Measurements from ENCODE around the gene MCF2. TPM values are rescaled to one million over a fixed set of nuclear protein-coding genes. Genes with fewer than 3 reads are reported as not detected.

MCF2 gene, protein sequence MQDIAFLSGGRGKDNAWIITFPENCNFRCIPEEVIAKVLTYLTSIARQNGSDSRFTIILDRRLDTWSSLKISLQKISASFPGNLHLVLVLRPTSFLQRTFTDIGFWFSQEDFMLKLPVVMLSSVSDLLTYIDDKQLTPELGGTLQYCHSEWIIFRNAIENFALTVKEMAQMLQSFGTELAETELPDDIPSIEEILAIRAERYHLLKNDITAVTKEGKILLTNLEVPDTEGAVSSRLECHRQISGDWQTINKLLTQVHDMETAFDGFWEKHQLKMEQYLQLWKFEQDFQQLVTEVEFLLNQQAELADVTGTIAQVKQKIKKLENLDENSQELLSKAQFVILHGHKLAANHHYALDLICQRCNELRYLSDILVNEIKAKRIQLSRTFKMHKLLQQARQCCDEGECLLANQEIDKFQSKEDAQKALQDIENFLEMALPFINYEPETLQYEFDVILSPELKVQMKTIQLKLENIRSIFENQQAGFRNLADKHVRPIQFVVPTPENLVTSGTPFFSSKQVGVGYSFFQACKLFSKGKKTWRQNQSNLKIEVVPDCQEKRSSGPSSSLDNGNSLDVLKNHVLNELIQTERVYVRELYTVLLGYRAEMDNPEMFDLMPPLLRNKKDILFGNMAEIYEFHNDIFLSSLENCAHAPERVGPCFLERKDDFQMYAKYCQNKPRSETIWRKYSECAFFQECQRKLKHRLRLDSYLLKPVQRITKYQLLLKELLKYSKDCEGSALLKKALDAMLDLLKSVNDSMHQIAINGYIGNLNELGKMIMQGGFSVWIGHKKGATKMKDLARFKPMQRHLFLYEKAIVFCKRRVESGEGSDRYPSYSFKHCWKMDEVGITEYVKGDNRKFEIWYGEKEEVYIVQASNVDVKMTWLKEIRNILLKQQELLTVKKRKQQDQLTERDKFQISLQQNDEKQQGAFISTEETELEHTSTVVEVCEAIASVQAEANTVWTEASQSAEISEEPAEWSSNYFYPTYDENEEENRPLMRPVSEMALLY
- total RNA-seq (2014; rRNA removed; shearing (Covaris generic)) = not detected in 2 replicates
- total RNA-seq (2022) = not detected in 2 replicates
- Bru-seq, nascent RNA = percentile 21 among the genes with signal in this experiment
- BruChase-seq, experiment 1, labeled RNA remaining after a 6-hour chase = percentile 23 among the genes with signal in this experiment
- BruChase-seq, experiment 2, labeled RNA remaining after a 2-hour chase = percentile 34 among the genes with signal in this experiment
- long read RNA-seq, partial matches to known transcripts = 0 of 1 reads
- long read RNA-seq, other reads (novel, unspliced or antisense) = 1 of 1 reads

DNA sequence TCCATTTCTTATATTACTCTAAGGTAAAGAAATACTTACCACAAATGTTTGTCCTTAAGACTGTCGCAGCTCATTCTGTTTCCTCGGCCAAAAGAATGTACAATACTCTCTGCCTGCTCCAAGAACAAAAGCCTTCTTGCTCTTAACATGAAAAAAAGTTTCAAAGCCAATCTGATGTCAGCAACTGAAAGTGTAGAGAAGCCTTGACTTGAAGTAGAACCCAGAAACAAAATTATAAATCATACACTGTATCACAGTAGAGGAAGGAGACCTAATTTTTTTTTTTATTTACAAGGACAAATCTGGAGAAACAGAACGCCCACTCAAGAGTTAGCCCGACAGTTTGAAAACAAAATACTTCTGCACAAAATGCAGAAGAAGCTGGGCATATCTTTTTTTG, at the start of gene MCF2:
MCF2 (minus strand) TSS at position 101 of the 400 bp plus-strand sequence. CDS start 56,423 bp downstream, outside the sequence.
- TF ChIP-seq CTCF (conservative IDR thresholded peaks at IDR 0.05; ENCODE audit: low read length) (no peak), EZH2phosphoT487 (IDR thresholded peaks at IDR 0.05; ENCODE audit: borderline replicate concordance, low read depth, low read length) (no peak)
- Histone ChIP-seq H3K27ac (ENCODE audit: low read depth, low read length, poor library complexity, severe bottlenecking) (no peak within 1 kb of the TSS), H3K9me2 (ENCODE audit: insufficient read depth, low read length) (no peaks in the 10 kb centered on the region), H3K9me3 (ENCODE audit: low read length) (no peaks in the 10 kb centered on the region), H3K4me1 (ENCODE audit: insufficient read depth, low read length, poor library complexity, severe bottlenecking) (no peaks in the 10 kb centered on the region), H3K4me2 (ENCODE audit: low read length) (no peak within 1 kb of the TSS), H3K4me3 (ENCODE audit: low read depth, low read length, poor library complexity, severe bottlenecking) (no peak within 1 kb of the TSS), H3K36me3 (ENCODE audit: insufficient read depth, low read length) (no peaks in the 10 kb centered on the region), H4K20me1 (ENCODE audit: insufficient read depth, low read length) (no peaks in the 10 kb centered on the region), H2AFZ (ENCODE audit: low read length) (no peak within 1 kb of the TSS), H3K79me2 (ENCODE audit: insufficient read depth, low read depth, low read length) (no peaks in the 10 kb centered on the region)
- DNase-seq (ENCODE audit: low spot score) = no peak
- ChIA-PET CTCF (ENCODE audit: unreplicated experiment) (no interaction called here), POLR2A (interaction anchor here (0.6 kb wide), 1 partner anchor 794 kb away, joined by 3 read pairs; no protein-coding TSS in a partner anchor)
- intact Hi-C loops (cut with micrococcal nuclease; ENCODE audit: unreplicated experiment) = no loop called here
- BruUV-seq (replicated peaks) = no TSS peak

DNA sequence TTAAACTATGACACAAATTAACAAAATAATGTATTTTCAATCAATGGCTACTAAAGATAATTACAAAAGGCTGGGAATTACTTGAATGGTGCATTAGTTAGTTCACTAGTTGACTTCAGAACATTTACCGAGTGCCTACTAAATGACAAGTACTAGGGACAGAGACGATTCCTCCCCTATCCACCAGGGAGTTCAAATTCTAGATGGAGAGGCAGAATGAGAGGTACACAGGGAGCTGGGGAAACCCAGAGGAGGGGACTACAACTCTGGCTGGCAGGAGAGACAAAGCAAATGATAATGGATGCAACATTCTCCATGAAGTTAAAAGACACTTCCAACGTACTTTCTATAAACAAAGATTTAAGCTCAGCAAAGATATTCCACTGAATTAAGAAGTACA, 43.1 kb upstream of the MCF2 start:
- no peaks in the 10 kb centered on the region for H3K79me2 ChIP-seq (ENCODE audit: insufficient read depth, low read depth, low read length)
- no peaks in the 10 kb centered on the region for H3K9me3 ChIP-seq (ENCODE audit: low read length)
- TF ChIP-seq CTCF (conservative IDR thresholded peaks at IDR 0.05; ENCODE audit: low read length) (no peak), EZH2phosphoT487 (IDR thresholded peaks at IDR 0.05; ENCODE audit: borderline replicate concordance, low read depth, low read length) (no peak)
- peaks cover 8% of the 10 kb centered on the region; the same call in 1 of the 2 replicates for H3K36me3 ChIP-seq (ENCODE audit: insufficient read depth, low read length)
- ChIA-PET CTCF (ENCODE audit: unreplicated experiment) (no interaction called here), POLR2A (interaction anchor here (0.6 to 1.2 kb wide), 3 partner anchors 11 to 567 kb away, joined by 3 to 5 read pairs (median 4); no protein-coding TSS in a partner anchor)
- H3K4me2 ChIP-seq (ENCODE audit: low read length) = no peak overlapping the region
- no peak overlapping the region for H3K4me3 ChIP-seq (ENCODE audit: low read depth, low read length, poor library complexity, severe bottlenecking)
- H3K4me1 ChIP-seq (ENCODE audit: insufficient read depth, low read length, poor library complexity, severe bottlenecking) = no peaks in the 10 kb centered on the region
- H4K20me1 ChIP-seq (ENCODE audit: insufficient read depth, low read length) = no peaks in the 10 kb centered on the region
- no TSS peak for BruUV-seq (replicated peaks)
- no peak for DNase-seq (ENCODE audit: low spot score)
- H3K9me2 ChIP-seq (ENCODE audit: insufficient read depth, low read length) = no peaks in the 10 kb centered on the region
- H3K27ac ChIP-seq (ENCODE audit: low read depth, low read length, poor library complexity, severe bottlenecking) = no peak overlapping the region
- intact Hi-C loops (cut with micrococcal nuclease; ENCODE audit: unreplicated experiment) = no loop called here
- no peak overlapping the region for H2AFZ ChIP-seq (ENCODE audit: low read length)
